CD4-positive, alpha-beta T cell treated with Interleukin-12 subunit alpha and Interleukin-12 subunit beta, for 1 hour (primary cell): Measurements from ENCODE around the gene ZNF276.
A peak's percentile ranks its signal among the peaks of the same experiment; 100 is the strongest.
"Not testable (repeated sequence)": the region's sequence is repeated elsewhere in the genome, so short reads cannot be mapped to it uniquely, and the experiment has no call there.

Experiments used
- DNase-seq: peaks from one replicate; pipeline ENCODE4 v3.0.0-alpha.2; 2020

The ZNF276 gene

DNA sequence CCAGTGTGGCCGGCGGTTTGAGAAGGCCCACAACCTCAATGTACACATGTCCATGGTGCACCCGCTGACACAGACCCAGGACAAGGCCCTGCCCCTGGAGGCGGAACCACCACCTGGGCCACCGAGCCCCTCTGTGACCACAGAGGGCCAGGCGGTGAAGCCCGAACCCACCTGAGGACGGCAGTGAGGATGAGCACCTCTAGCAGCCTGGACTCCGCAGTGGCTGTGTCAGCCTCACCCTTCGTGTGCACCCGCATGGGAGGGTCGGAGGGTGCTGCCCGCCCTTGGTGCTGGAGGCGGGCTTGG, 16.7 kb downstream of the ZNF276 start:
- DNase-seq: no peak

DNA sequence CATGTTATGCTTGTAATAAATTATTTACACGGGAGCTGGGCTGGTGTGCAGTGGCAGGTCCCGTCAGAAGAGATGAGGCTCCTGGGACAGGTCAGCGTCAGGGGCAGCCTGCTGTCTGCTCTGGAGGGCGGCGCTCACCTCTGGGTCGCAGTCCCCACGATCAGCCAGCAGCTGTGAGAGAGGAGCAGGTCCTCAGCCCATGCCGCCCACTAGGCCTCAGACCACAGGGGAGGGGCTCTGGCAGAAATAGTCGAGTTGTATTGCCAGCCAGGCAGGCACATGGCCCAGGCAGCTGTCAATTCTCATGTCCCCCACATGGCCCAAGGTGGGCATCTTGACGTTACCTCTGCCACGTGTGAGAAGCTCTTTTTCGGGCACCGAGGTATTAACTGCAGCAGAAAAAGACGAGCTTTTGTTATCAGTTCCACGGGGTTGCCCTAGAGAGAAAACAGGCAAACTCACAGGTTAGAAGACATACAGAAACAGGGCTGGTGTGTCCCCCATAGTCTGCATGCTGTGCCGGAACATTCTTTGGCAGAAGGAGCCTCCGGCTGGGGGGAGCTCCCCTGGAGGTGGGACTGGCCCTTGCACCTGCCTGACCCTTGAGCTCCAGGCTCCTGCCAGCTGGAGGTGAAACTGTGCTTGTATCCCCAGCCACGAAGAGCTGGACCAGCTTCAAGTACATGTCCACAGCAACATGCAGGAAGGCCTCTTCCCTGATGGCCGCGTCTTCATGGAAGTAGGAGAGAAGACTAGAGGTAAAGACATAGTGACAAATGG, 17.4 kb downstream of the ZNF276 start:
- no peak for DNase-seq

DNA sequence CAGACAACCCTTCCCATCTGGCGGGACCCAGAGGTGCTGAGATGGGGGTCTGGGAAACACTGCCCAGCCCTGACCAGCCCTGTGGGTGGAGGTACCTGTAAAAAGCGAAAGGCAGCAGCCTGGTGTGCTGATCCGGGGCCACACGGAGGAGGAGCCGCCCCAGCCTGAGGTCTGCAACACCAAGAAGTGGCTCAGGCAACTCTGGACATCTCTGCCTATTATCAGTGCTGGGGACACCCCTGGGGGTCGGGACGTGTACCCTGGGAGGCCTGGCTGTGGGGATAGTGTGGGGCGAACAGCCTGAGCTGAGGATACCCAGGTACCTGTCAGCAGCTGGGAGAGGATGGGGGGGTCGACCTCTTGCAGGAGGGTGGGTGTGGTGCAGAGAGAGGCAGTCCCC, 18.0 kb downstream of the ZNF276 start:
- DNase-seq: no peak

DNA sequence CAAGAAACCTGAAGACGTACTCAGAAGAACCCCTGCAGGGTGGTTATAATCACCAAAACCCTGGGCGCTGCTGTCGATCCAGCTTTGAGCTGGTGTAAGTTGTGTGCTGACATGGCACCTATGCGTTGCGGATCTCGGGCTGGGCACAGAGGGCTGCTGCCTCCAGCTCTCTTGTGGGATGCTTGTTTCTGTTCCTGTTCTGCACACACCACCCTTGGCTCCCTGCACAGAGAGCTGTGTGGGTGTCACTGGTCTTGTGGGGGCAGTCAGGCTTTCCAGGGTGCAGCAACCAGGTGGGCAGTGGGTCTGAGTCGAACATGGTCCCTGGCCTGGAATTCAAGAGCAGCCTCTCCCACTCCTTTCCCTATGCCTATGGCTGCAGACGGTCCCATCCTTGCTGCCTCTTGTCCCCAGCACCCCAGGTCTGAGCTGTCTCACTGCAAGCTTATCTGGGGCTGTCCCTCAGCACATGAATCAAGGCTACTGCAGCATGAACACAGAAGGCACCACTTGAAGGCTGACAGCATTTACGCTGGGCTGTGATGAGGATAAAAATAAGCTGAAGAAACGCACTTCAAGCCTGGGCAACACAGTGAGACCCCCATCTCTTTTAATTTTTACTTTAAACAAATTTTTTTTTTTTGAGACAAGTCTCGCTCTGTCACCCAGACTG, 20.1 kb downstream of the ZNF276 start:
- DNase-seq: no peak

DNA sequence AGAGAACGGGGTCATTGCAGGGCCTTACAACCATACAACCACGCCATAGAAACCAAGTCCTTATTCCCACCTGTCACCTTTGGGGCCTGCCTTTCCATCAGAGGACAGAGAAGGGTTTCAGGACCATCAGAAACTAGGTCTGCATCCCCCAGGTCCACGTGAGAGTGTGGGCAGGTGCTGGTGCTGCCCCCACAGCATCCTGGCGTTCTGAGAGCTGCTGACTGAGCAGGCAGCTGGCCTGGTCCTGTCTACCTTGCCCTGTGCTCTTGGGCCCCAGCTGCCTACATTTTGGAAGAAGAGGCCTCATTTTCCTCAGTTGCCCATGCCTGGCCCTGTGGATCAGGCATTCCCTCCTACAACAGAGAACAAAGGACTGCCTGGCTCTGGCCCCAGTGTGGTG, 21.6 kb downstream of the ZNF276 start:
- DNase-seq: no peak

DNA sequence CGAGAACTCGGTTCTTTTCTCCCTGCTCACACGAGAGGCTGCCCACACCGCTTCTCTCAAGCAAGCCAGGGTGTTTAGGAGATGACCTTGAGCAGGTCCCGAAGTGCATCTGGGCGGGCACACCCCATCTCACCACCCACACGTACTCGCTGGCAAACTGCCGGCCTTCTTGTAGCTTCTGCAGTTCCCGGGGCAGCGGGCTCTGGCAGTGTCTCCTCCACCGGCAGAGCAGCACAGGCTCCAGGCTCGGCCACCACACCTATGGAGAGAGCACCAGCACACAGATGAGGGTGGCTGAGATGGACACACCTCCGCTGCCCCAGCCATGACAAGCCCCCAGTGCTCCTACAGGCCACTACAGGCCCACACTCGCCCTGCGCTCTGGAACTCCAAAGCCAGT, 23.5 kb downstream of the ZNF276 start:
- no peak for DNase-seq

DNA sequence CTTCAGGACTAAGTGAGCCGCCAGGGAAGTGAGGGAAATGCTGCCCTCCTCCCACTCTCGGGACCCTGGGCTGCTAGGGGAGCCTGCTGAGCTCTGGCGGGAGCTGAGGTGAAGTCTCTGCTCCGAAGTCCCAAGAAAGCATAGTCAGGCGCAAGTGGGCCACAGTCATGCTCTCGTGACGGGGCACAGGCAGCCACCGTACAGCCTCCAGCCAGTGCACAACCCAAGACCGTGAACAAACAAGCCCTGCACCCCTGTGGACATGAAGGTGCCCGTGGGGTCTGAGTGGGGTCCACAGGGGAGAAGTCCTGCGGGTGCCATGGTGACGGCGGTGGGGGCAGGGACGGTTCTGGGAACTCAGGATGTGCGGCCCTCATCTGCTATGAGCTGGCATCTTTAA, 24.7 kb downstream of the ZNF276 start:
- no peak for DNase-seq

DNA sequence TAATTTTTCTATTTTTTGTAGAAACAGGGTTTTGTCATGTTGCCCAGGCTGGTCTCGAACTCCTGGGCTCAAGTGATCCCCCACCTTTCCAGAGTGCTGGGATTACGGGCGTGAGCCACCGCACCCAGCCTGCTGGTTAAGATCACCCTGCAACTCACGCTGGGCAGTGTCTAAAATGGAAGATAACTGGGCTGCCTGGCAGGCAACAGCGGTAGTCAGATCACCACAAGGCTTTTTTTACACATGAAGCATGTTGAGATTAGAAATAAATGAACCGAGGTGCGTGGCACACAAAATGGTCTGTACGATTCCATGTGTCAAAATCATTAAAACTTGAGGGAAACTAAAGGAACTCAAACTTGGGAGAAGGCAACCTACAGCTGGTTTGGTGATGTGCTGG, 26.7 kb downstream of the ZNF276 start:
- DNase-seq: no peak

DNA sequence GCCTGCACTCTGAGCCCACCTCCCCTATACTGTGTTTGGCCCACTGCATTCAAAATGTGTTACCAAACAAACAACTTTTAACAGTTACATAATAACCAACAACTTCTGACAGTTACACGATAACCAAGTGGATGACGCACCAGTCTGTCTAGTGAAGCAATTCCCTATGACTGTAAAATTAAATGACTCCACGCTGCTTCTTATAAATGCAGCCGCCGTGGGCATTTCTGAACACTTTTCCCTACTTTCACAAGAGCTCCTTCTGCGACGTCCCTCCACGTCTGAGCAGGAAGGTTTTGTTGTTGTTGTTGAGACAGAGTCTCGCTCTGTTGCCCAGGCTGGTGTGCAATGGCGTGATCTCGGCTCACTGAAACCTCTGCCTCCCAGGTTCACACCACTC, 27.6 kb downstream of the ZNF276 start:
- no peak for DNase-seq

DNA sequence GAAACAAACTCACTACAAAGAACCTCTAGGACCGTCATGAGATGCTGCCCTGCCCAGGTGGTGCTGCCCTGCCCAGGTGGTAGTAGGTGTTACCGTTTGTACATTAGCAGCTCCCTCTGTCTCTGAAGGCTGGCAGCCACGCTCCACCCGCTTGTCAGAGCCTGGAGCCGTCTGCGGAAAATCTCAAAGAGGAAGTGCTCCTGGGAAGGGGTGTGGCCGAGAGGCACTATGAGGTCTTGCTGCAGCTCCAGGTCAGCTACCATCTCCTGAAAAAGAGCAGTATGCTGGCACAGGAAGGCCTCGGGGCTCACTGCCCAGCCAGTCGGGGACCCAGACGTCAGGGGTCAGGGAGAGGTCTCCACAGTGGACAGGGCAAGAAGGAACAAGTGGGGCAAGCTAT, 28.3 kb downstream of the ZNF276 start:
- no peak for DNase-seq

DNA sequence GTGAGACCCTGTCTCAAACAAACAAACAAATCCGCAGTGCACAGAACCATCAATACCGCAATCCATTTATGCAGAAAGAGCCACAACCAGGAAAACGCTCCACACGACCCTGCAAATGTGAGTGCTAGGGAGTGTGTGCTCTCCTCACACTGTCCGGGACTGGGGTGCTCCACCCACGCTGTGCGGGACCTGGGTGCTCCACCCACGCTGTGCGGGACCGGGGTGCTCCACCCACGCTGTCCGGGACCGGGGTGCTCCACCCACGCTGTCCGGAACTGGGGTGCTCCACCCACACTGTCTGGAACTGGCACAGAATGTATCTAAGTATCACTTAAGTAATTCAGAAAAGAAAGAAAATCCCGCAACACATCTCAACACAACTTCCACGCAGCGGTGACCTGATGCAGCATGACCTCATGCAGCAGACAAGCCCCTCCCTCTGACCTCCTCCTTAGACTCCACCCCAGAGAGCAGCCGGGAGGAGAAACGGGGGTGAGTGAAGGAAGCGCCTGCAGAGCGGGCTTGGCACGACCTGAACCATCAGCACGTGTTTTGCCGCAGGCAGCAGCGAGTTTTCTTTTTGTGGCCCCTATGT, 38.5 kb downstream of the ZNF276 start:
- peak; percentile 39 for DNase-seq

DNA sequence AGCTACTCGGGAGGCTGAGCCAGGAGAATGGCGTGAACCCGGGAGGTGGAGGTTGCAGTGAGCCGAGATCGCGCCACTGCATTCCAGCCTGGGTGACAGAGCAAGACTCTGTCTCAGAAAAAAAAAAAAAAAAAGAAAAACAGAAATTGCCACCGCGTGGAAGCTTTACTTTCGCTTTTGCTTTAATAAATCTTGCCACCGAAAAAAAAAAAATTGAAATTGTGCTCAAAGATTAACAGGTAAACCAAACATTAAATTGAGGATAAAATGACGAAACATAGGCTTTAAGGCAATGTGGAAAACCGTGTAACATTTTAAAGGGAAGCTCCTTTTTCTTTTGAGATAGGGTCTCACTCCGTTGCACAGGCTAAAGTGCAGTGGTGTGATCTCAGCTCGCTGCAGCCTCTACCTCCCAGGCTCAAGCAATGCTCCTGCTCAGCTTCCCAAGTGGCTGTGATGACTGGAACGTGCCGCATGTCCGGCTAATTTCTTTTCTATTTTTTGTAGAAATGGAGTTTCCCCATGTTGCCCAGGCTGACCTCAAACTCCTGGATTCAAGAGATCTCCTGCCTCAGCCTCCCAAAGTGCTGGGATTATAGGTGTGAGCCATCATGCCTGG, 40.1 kb downstream of the ZNF276 start:
- peak; percentile 37 for DNase-seq

DNA sequence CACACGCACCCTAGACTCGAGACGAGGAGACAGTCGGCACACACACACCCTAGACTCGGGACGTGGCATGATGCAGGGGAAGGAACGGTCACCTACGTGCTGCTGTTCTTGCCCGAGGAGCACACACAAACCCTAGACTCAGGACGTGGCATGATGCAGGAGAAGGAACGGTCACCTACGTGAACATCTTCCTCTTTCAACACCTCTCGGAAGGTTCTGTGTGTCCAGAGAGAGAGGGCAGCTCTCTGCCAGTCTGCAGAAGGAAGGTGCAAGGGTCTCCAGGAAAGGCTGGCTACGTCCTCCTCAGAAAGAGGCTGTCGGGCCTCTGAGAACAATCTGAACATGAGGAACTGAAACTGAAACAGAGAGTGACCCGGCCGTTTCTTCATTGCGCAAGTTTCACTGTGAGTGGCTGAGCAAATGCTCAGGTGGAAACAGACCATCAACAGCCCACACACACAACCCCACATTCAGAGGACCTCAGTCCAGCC, 43.4 kb downstream of the ZNF276 start:
- peak; percentile 64 for DNase-seq

DNA sequence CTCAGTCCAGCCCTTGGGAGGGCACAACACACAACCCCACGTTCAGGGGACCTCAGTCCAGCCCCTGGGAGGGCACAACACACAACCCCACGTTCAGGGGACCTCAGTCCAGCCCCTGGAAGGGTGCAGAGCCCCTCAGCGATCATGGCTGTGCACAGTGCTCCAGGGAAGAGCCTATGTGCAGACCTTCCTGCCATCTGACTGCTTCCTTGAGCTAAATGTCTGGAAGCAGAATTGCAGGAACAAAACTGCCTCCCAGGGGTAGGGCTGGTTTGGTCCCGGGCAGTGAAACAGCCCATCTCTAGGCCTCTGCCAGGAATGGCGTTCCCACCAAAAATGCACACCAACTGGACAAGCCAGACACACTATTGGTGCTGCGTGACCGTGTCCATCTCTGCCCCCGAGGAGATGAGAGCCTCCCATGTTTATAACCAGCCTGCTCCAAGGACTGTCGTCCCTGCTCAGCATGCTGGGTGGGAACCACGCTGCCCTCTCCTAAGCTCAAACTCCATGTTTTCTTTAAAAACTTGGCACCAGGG, 44.0 kb downstream of the ZNF276 start:
- DNase-seq: no peak

DNA sequence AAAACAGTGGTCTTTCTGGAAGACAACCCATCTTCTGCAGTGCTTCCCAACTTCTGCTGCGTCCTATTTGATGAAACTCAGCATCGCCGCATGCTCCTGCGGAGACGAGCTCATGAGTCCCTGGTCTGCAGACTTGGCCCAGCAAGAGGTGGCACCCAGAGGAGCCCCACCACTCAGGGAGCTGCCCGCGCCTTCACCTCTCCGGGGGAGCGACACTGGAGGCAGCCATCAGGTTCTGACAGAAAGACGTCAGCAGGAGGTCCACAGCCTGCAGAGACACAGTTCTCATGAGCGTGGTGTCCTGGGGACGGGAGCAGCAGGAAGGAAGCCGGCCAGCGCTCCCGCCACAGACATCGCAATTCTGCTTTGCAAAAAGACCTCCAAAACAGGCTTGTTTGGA, 49.0 kb downstream of the ZNF276 start:
- DNase-seq: no peak

DNA sequence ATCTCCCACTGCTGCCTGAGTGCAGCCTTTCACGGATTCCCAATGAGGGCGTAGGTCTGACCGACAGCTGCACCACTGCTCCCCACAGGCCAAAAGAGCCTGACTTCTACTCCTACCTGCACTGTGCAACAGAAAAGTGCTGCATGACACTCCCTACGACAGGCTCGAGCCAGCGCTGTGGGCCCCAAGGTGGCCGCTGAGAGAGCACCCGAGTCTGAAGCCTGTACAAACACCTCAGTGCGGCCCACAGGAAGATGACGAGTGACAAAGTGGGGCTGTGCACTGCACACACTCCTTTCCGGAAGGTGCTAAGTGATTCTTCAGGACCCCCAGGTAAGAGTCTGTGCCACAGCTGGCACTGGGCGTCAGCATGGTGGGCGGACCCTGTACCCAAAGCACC, 53.9 kb downstream of the ZNF276 start:
- DNase-seq: no peak

DNA sequence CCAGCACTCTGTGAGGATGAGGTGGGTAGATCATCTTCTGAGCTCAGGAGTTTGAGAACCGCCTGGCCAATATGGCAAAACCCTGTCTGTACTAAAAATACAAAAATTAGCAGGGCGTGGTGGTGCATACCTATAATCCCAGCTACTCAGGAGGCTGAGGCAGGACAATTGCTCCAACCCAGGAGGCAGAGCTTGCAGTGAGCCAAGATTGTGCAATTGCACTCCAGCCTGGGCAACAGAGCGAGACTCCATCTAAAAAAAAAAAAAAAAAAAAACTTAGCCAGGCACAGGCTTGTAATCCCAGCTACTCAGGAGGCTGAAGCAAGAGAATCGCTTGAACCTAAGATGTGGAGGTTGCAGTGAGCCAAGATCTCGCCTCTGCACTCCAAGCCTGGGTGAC, 56.9 kb downstream of the ZNF276 start:
- DNase-seq: not testable (repeated sequence)

DNA sequence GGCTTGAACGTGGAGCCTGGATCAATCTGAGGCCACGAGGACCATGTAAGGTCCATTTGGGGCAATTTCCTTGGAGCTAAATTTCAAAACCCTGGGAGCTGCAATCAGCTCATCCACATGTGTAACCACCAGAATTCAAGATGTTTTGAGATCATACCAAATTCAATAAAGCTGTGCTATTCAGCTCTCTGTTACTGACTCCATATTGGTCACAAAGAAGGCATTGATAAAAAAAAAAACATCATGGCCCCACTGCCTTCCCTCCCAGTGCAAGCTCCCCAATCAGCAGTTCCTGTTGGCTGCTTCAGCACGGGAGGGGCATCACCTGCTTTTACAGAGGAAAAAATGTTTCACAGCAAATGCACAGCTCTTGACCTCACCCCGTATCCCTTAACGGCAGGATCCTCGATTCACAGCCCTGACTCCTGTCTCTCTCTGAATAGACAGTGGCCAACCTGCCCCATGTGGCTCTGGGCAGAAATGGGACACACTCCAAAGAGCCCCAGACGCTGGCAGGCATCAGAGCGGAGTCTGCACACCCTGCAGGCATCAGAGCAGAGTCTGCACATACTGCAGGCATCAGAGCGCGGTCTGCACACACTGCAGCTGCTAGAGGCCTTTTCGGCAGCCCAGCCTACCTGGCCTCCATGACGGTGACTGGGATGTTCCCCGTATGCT, 58.0 kb downstream of the ZNF276 start:
- no peak for DNase-seq

DNA sequence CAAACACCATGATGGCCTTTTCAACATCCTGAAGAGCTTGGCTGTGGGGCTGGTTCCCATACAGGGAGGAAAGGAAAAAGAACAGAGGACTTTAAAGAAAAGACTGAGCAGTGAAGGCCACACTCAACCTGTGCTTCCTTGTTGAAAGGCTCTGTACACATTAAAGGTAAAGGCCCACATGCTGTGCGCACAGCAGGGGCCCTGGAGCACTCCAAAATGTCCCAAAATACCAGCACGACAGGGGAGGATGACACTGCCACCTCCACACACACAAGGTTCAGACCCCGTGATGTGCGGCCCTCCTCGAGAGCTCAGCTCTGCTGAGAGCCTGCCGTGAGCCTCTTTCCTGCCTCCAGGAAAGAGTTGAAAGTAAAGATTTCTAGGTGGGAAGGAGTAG, 58.6 kb downstream of the ZNF276 start:
- DNase-seq: no peak

DNA sequence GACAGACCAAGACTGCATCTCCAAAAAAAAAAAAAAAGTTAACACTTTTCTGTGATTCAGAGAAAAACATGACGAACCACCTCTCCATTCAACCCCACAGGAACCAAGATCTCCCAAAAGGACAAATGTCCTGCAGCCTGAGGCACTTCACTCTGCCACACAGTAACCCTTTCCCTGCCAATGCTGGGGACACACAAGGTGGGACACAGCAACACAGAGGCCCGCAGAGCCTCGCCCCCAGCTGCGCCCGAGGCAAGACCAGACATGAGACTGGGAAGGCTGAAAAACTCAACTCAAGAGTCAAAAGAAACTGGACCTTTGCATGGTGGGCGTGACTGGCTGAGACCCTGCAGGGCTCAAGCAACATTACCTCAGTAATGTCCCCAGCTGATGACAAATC, 61.2 kb downstream of the ZNF276 start:
- no peak for DNase-seq

DNA sequence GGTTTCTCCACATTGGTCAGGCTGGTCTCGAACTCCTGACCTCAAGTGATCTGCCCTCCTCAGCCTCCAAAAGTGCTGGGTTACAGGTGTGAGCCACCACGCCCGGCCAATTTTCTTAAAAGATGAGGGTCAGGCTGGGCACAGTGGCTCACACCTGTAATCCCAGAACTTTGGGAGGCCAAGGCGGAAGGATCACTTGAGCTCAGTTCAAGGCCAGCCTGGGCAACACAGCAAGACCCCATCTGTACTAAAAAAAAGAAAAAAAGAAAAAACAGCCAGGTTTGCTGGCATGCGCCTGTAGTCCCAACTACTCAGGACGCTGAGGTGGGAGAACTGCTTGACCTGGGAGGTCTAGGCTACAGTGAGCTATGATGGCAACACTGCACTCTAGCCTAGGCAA, 62.6 kb downstream of the ZNF276 start:
- not testable (repeated sequence) for DNase-seq

DNA sequence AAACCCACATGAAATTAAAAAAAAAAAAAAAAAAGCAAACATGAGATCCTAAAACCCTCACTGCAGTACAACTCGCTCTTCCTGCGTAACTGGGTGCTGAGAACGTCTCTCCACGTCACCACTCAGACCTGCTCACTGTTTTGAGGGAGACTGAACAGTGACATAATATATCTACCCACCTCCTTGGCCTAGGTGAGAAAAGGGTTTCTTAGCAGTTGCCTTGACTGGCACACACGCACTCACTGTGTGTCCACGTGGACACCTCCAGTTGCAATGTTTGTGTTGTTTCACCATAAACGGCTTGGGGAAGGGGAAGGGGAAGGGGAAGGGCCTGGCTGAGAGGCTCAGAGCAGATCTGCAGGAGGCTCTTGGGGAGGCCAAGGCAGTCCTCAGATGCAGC, 63.1 kb downstream of the ZNF276 start:
- DNase-seq: peak; percentile 39

DNA sequence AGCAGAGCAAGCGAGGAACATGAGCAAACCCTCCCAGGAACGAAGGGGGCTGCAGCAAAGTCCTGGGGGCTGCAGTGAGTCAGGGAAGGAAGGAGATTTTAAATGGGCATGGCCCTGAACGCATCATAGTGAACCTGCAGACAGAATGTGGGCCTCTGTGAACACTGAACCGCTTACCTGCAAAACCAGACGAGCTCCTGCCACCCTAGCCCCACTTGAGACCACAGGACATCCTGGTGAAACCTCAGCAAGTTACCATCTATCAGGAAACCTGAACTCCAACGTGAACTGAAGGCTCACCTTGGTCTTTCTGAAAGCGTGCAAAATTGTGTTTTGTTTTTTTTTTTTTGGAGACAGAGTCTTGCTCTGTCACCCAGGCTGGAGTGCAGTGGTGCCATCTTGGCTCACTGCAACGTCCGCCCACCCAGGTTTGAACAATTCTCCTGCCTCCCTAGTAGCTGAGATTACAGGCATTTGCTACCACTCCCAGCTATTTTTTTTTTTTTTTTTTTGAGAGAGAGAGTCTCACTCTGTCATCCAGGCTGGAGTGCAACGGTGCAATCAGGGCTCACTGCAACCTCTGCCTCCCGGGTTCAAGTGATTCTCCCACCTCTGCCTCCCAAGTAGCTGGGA, 64.3 kb downstream of the ZNF276 start:
- DNase-seq: peak; percentile 67
